H1 (cell line): Measurements from ENCODE around the gene OR2A12.

Experiments
- BCL11A ChIP-seq, 2 experiments: IDR thresholded peaks; one replicate each; pipeline ENCODE4 v1.6.1; 2011; ENCODE audit warnings: low read depth in 2 of 2, low read length in 2 of 2, mild to moderate bottlenecking in 2 of 2
- BRCA1 ChIP-seq: IDR thresholded peaks from 2 replicates; pipeline ENCODE4 v1.6.1; 2012; ENCODE audit warnings: low read depth, low read length, improper control_type of control experiment
- EP300 ChIP-seq, 2 experiments: IDR thresholded peaks; 1 replicate in 1 of 2; 2 replicates in 1 of 2; pipeline ENCODE4 v1.6.1; 2011 to 2012; ENCODE audit warnings: low read depth in 2 of 2, low read length in 2 of 2, mild to moderate bottlenecking in 2 of 2, borderline replicate concordance in 1 of 2, inconsistent platforms in 1 of 2, moderate library complexity in 1 of 2
- EZH2 ChIP-seq: fragments of 200-600 bp; sonication (generic); IDR thresholded peaks from 2 replicates; pipeline ENCODE4 v1.7.1; 2012; ENCODE audit warnings: low read depth, mild to moderate bottlenecking, moderate library complexity, low read length, inconsistent platforms; ENCODE audit not compliant: severe bottlenecking
- GABPA ChIP-seq: IDR thresholded peaks from 2 replicates; pipeline ENCODE4 v1.6.1; 2011; ENCODE audit warnings: mild to moderate bottlenecking, low read length, moderate library complexity, borderline replicate concordance; ENCODE audit not compliant: insufficient read depth
- POLR2AphosphoS5 ChIP-seq: IDR thresholded peaks from 2 replicates; pipeline ENCODE4 v1.6.1; 2011; ENCODE audit warnings: low read depth, low read length
- SUZ12 ChIP-seq: fragments of 200-600 bp; sonication (generic); IDR thresholded peaks from 2 replicates; pipeline ENCODE4 v1.6.1; 2012; ENCODE audit warnings: mild to moderate bottlenecking, inconsistent platforms, low read length, moderate library complexity, mixed read lengths
- TAF1 ChIP-seq: IDR thresholded peaks from 2 replicates; pipeline ENCODE4 v1.6.1; 2011; ENCODE audit warnings: mild to moderate bottlenecking, low read depth, low read length
- TBP ChIP-seq: IDR thresholded peaks from 2 replicates; pipeline ENCODE4 v1.6.1; 2011; ENCODE audit warnings: low read depth, low read length, improper control_type of control experiment
- YY1 ChIP-seq: IDR thresholded peaks from 2 replicates; pipeline ENCODE4 v1.6.1; 2011; ENCODE audit warnings: low read depth, mild to moderate bottlenecking, low read length
- TF ChIP-seq, protein P1 (sequence below), 3 experiments: IDR thresholded peaks; 1 replicate in 2 of 3; 2 replicates in 1 of 3; pipeline versions ENCODE4 v1.5.1 to v1.6.1; 2011; ENCODE audit warnings: low read length in 3 of 3, mild to moderate bottlenecking in 3 of 3, inconsistent platforms in 2 of 3, low read depth in 1 of 3, moderate library complexity in 1 of 3; ENCODE audit not compliant: insufficient read depth in 1 of 3; ENCODE audit errors: control extremely low read depth in 1 of 3
- TF ChIP-seq, protein P2 (sequence below): IDR thresholded peaks from 2 replicates; pipeline ENCODE4 v1.6.1; 2012; ENCODE audit warnings: inconsistent platforms
- TF ChIP-seq, protein P3 (sequence below): IDR thresholded peaks from 2 replicates; pipeline ENCODE4 v1.6.1; 2011; ENCODE audit warnings: low read length, improper control_type of control experiment
- TF ChIP-seq, protein P4 (sequence below): IDR thresholded peaks from 2 replicates; pipeline ENCODE4 v1.6.1; 2011; ENCODE audit warnings: low read depth, mild to moderate bottlenecking, low read length; ENCODE audit not compliant: insufficient read depth

DNA sequence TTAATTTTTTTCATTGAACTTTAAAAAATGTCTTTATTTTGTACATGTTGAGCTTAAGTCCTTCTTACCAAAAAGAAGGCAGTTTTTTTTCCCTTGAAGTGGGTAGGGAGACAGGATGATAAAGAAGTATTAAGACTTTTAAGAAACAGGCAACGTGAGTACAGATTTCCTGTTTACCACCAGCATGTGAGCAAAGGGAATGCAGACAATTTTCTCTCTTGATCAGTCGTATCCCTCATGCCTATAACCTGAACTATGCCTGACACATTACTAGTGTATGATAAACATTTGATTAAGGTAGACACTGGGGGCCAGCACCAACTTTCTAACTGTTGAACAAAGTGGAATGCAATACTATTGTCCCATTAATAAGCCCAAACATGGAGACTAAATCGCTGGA is 14.5 kb downstream of the OR2A12 start:
- no peak for TF ChIP-seq EZH2
- TF ChIP-seq, protein P1, sequence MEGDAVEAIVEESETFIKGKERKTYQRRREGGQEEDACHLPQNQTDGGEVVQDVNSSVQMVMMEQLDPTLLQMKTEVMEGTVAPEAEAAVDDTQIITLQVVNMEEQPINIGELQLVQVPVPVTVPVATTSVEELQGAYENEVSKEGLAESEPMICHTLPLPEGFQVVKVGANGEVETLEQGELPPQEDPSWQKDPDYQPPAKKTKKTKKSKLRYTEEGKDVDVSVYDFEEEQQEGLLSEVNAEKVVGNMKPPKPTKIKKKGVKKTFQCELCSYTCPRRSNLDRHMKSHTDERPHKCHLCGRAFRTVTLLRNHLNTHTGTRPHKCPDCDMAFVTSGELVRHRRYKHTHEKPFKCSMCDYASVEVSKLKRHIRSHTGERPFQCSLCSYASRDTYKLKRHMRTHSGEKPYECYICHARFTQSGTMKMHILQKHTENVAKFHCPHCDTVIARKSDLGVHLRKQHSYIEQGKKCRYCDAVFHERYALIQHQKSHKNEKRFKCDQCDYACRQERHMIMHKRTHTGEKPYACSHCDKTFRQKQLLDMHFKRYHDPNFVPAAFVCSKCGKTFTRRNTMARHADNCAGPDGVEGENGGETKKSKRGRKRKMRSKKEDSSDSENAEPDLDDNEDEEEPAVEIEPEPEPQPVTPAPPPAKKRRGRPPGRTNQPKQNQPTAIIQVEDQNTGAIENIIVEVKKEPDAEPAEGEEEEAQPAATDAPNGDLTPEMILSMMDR (IDR thresholded peaks at IDR 0.05; ENCODE audit: control extremely low read depth in 1 of 3, insufficient read depth in 1 of 3, low read depth in 1 of 3, low read length in 3 of 3) = no peak
- TF ChIP-seq SUZ12 = no peak
- TF ChIP-seq, protein P2, sequence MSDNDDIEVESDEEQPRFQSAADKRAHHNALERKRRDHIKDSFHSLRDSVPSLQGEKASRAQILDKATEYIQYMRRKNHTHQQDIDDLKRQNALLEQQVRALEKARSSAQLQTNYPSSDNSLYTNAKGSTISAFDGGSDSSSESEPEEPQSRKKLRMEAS = no peak
- no peak for TF ChIP-seq YY1
- no peak for TF ChIP-seq EP300 (IDR thresholded peaks at IDR 0.05; ENCODE audit: borderline replicate concordance in 1 of 2, low read depth in 2 of 2, low read length in 2 of 2)
- TF ChIP-seq GABPA = no peak
- TF ChIP-seq BCL11A (IDR thresholded peaks at IDR 0.05; ENCODE audit: low read depth in 2 of 2, low read length in 2 of 2) = no peak
- TF ChIP-seq POLR2AphosphoS5 = no peak
- TF ChIP-seq TAF1 = no peak
- TF ChIP-seq TBP = no peak
- TF ChIP-seq, protein P3, sequence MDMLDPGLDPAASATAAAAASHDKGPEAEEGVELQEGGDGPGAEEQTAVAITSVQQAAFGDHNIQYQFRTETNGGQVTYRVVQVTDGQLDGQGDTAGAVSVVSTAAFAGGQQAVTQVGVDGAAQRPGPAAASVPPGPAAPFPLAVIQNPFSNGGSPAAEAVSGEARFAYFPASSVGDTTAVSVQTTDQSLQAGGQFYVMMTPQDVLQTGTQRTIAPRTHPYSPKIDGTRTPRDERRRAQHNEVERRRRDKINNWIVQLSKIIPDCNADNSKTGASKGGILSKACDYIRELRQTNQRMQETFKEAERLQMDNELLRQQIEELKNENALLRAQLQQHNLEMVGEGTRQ = no peak
- TF ChIP-seq BRCA1 = no peak
- TF ChIP-seq, protein P4, sequence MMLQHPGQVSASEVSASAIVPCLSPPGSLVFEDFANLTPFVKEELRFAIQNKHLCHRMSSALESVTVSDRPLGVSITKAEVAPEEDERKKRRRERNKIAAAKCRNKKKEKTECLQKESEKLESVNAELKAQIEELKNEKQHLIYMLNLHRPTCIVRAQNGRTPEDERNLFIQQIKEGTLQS = no peak
